ENCODE results near the gene D2HGDH.

DNA sequence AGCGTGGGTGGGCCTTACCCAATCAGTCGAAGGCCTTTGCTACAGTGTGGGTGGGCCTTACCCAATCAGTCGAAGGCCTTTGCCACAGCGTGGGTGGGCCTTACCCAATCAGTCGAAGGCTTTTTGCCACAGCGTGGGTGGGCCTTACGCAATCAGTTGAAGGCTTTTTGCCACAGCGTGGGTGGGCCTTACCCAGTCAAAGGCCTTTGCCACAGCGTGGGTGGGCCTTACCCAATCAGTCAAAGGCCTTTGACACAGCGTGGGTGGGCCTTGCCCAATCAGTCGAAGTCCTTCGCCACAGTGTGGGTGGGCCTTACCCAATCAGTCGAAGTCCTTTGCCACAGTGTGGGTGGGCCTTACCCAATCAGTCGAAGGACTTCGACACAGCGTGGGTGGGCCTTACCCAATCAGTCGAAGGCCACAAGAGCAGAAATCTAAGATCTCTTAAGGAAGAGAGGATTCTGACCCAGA lies 25.9 kb downstream of the D2HGDH start:
- no peak for TF ChIP-seq CTCF (IDR thresholded peaks at IDR 0.05)
- no peak for TF ChIP-seq POLR2A (IDR thresholded peaks at IDR 0.05)
